Prostate gland (tissue), 2 donors: ENCODE data around the gene ZFHX3. TPM values are rescaled to one million over a fixed set of nuclear protein-coding genes. Genes with fewer than 3 reads are reported as not detected.
A peak's percentile ranks its signal among the peaks of the same experiment; 100 is the strongest.

Source experiments
- DNase-seq: peaks from one replicate; pipeline ENCODE4 v3.0.0-alpha.2; 2019; ENCODE audit warnings: low spot score
- H3K27ac ChIP-seq, 2 donors: fragments of 200-600 bp; sonication (generic); 2 replicates each; pipeline ENCODE4 v1.5.1; 2017 to 2019
- H3K27me3 ChIP-seq: fragments of 200-600 bp; sonication (generic); replicated peaks from 2 replicates; pipeline ENCODE4 v1.5.1; 2019; ENCODE audit not compliant: insufficient read depth
- H3K36me3 ChIP-seq, 2 donors: fragments of 200-600 bp; sonication (generic); 1 replicate in 1 of 2; 2 replicates in 1 of 2; pipeline versions ENCODE4 v1.5.1 to v1.8.1; 2017 to 2019
- H3K4me1 ChIP-seq: fragments of 200-600 bp; sonication (generic); replicated peaks from 2 replicates; pipeline ENCODE4 v1.5.1; 2019
- H3K4me3 ChIP-seq, 2 donors: fragments of 200-600 bp; sonication (generic); 2 replicates each; pipeline ENCODE4 v1.5.1; 2017 to 2019
- H3K9me3 ChIP-seq: fragments of 200-600 bp; sonication (generic); 2 replicates; pipeline ENCODE4 v1.5.1; 2017
- POLR2A ChIP-seq: fragments of 450-650 bp; IDR thresholded peaks from one replicate; pipeline ENCODE4 v1.6.1; 2016; ENCODE audit warnings: antibody characterized with exemption, mild to moderate bottlenecking
- POLR2AphosphoS5 ChIP-seq: sonication (generic); formaldehyde crosslinking; IDR thresholded peaks from one replicate; pipeline ENCODE4 v1.6.1; 2017; ENCODE audit warnings: antibody characterized with exemption
- WGBS: methylation state at CpG from one replicate; pipeline ENCODE4 v1.1.5; 2018; 5-methylcytosine and 5-hydroxymethylcytosine counted together
- intact Hi-C: fragments of 100-400 bp; cut with DNase I; formaldehyde crosslinking; loops from one replicate; pipeline ENCODE4 v1.14.2; 2022
- total RNA-seq, 2 donors: library from RNA; depleted of rRNA; stranded (reverse); fragments of >200 nt; gene quantifications; one replicate each; pipeline ENCODE4 v1.1.0, GENCODE V29; 2016
- TF ChIP-seq, protein P1 (sequence below), 4 experiments: fragments of 200-600 bp in 2 of 4; fragments of 450-650 bp in 2 of 4; sonication (generic) in 2 of 4; IDR thresholded peaks; 1 replicate in 3 of 4; 2 replicates in 1 of 4; pipeline ENCODE4 v1.5.1; 2016 to 2019; ENCODE audit warnings: antibody characterized with exemption in 4 of 4, mild to moderate bottlenecking in 2 of 4, moderate library complexity in 2 of 4

ZFHX3 gene
- total RNA-seq, 2 donors from 2014 or later: 51.1 to 53.9 TPM

DNA sequence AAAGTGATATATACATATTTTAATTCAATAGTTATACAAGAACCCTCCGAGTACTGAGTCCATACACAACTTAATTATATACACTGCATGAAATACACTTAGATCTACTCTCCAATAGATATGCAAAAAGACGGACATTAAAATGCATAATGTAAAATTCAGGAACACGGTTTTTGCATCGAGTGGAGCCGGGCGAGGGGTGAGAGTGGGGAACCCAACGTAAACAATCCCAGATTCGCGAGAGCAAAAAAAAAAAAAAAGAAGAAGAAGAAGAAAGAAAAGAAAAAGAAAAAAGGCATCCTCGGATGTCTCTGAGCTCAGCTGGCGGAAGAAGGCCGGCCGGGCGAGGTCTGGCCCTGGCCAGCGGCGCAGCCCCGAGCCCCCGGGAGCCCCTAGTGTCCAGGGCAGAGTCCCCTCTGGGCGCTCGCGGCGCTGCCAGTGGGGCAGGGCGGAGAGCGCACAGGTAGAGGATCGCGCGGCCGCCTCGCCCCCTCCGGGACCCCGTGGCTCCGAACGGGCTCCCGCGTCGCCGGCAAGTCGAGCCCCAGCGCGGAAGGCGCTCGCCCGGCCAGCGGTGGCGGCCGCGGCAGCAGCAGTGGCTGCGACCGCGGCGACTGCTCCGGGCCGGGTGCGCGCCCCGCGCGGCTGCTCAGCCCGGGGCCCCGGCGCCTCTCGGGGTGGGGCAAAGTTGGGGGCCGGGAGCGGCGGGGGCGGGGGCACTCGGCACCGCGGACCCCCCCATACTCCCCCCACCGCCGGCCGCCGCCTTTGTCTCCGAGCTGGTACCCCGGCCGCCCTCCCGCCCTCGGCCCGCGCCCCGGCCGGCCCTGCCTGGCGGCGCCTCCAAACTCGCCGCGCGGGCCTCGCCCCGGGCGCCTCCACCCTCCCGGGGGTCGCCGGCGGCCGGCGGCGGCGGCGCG lies 9.6 kb upstream of the ZFHX3 start:
- no peak for DNase-seq
- under 1% methylated on average over 69 of the region's 101 CpGs for WGBS

DNA sequence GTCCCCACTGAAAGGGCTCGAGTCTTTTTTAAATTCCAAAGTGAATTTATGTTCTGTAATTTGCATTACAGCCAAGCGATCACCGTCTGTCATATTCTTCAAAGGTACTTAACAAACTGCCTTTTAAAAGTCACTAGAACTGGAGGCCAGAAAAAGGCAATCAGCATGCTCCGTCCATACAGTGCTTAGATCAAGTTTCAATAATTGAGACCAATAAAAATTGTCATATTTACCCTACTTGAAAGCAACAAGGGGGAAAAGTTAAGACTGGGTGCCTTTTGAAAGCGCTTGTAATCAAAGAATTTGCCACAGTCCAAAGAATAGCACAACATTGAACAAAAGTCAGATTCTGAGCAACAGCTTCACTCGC lies 9.0 kb upstream of the ZFHX3 start:
- intact Hi-C loops: no loop called here
- H3K27ac ChIP-seq: peak overlapping the region; percentile 97 to 100
- H3K27me3 ChIP-seq: no peaks in the 10 kb centered on the region
- no peaks in the 10 kb centered on the region for H3K9me3 ChIP-seq
- TF ChIP-seq, protein P1, sequence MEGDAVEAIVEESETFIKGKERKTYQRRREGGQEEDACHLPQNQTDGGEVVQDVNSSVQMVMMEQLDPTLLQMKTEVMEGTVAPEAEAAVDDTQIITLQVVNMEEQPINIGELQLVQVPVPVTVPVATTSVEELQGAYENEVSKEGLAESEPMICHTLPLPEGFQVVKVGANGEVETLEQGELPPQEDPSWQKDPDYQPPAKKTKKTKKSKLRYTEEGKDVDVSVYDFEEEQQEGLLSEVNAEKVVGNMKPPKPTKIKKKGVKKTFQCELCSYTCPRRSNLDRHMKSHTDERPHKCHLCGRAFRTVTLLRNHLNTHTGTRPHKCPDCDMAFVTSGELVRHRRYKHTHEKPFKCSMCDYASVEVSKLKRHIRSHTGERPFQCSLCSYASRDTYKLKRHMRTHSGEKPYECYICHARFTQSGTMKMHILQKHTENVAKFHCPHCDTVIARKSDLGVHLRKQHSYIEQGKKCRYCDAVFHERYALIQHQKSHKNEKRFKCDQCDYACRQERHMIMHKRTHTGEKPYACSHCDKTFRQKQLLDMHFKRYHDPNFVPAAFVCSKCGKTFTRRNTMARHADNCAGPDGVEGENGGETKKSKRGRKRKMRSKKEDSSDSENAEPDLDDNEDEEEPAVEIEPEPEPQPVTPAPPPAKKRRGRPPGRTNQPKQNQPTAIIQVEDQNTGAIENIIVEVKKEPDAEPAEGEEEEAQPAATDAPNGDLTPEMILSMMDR (IDR thresholded peaks at IDR 0.05): no peak
- TF ChIP-seq POLR2A: no peak
- TF ChIP-seq POLR2AphosphoS5: no peak
- H3K4me3 ChIP-seq: peak overlapping the region; percentile 62 to 87
- H3K36me3 ChIP-seq: no peaks in the 10 kb centered on the region
- no peak for DNase-seq
- 13% methylated on average over 6 of the region's 6 CpGs for WGBS
- H3K4me1 ChIP-seq: peaks cover 17% of the 10 kb centered on the region

More for the DNA sequence above, 9.6 kb upstream of the ZFHX3 start:
- Histone ChIP-seq H3K4me3 (peak overlapping the region; percentile 62 to 87), H3K36me3 (no peaks in the 10 kb centered on the region), H3K9me3 (no peaks in the 10 kb centered on the region), H3K27ac (peak overlapping the region; percentile 97 to 100), H3K27me3 (no peaks in the 10 kb centered on the region), H3K4me1 (peaks cover 17% of the 10 kb centered on the region)
- TF ChIP-seq POLR2A (peak; percentile 49), POLR2AphosphoS5 (no peak)
- TF ChIP-seq, protein P1 (IDR thresholded peaks at IDR 0.05): peak in 2 of 4 experiments; percentile 36 to 38
- intact Hi-C loops: no loop called here

DNA sequence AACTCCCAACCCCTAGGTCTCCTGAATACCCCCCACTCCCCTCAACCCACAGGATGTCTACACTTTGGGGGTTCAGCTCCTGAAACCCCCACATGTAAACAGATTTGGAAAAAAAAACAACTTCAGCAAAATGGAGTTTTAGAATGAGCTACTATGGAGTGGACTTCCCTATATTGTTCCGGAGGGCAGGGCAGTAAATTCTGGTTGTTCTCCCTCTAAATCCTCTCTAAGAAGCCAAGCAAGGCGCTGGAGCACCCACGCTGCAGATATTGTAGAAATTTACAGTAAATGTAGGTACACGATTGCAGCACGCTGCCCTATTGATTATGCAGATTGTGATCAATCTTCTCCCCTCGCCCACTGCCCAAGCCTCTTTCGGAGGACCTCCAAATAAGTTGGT lies 8.5 kb upstream of the ZFHX3 start:
- Histone ChIP-seq H3K27ac (peak overlapping the region; percentile 97 to 100), H3K36me3 (no peaks in the 10 kb centered on the region), H3K27me3 (no peaks in the 10 kb centered on the region), H3K4me1 (peaks cover 22% of the 10 kb centered on the region), H3K4me3 (peak overlapping the region; percentile 62 to 87), H3K9me3 (no peaks in the 10 kb centered on the region)
- 46% methylated on average over 7 of the region's 7 CpGs for WGBS
- TF ChIP-seq, protein P1 (IDR thresholded peaks at IDR 0.05): no peak
- no peak for TF ChIP-seq POLR2AphosphoS5
- no peak for TF ChIP-seq POLR2A
- intact Hi-C loops: no loop called here
- DNase-seq: no peak

DNA sequence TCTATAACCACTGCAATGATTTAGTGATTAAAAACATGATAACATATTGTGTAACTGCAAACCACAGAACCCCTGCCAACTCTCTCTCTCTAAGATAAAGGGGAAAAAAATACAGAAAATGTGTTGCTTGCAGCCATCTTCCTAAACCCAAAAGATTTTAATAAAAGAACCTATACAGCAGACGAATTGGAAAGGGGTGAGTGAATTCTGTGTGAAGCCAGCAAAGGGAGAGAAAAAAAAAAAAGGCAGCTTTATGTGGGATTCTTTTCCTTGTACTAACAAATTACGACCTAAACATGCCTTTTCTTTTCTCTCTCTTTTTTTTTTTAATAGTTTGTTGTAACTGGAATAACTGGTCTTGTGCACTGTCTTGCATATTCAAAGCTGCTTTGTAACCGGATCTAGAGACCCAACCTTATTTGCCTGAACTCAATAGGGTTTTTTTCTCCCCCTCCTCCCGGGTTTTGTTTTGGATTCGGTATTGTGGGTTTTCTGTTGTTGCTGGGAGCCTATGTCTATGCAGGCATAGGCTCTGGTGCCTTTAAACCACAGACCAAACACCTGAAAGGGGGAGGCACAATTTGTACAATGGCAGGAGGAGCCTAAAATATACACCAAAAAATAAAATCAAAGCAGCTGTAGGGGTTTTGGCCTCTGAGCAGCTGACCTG lies 7.0 kb upstream of the ZFHX3 start:
- peaks cover 32% of the 10 kb centered on the region for H3K4me1 ChIP-seq
- H3K4me3 ChIP-seq: peak overlapping the region; percentile 7 to 87

DNA sequence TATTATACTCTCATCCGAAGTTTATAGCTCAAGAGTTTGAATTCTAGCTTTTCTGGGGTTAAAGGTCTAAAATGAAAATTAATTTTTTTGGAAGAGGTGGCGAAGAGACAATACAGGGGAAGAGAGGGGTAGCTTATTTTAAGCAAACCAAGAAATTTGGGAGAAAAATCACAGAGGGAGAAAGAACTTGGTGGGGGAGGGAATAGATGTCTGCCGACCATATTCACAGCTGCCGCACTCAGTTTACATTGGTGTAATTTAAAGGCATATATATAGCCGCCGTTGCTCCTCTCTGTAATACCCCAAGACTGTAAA lies 6.5 kb upstream of the ZFHX3 start:
- Histone ChIP-seq H3K4me3 (peak overlapping the region in 1 of 2 donors; percentile 10), H3K27ac (peak overlapping the region; percentile 97 to 100), H3K4me1 (peaks cover 32% of the 10 kb centered on the region), H3K9me3 (no peaks in the 10 kb centered on the region), H3K27me3 (no peaks in the 10 kb centered on the region), H3K36me3 (no peaks in the 10 kb centered on the region)
- TF ChIP-seq, protein P1 (IDR thresholded peaks at IDR 0.05): no peak
- no peak for TF ChIP-seq POLR2A
- 33% methylated on average over 6 of the region's 6 CpGs for WGBS
- no peak for DNase-seq
- intact Hi-C loops: loop anchor here (5.0 kb wide), 1 partner anchor 267 kb away; no protein-coding TSS in a partner anchor

More for the DNA sequence above, 7.0 kb upstream of the ZFHX3 start:
- no peaks in the 10 kb centered on the region for H3K36me3 ChIP-seq
- intact Hi-C loops: loop anchor here (5.0 kb wide), 1 partner anchor 268 kb away; no protein-coding TSS in a partner anchor
- peak overlapping the region; percentile 97 to 100 for H3K27ac ChIP-seq
- DNase-seq: no peak
- WGBS: 16% methylated on average over 5 of the region's 5 CpGs
- H3K27me3 ChIP-seq: no peaks in the 10 kb centered on the region
- peak; percentile 77 for TF ChIP-seq POLR2AphosphoS5
- no peak for TF ChIP-seq POLR2A
- H3K9me3 ChIP-seq: no peaks in the 10 kb centered on the region
